HG02973 (cell line): ENCODE results near the gene HSD3B7.
"Not testable (repeated sequence)": the region's sequence is repeated elsewhere in the genome, so short reads cannot be mapped to it uniquely, and the experiment has no call there.

Experiments
- ATAC-seq: cut with Tn5 transposase; IDR thresholded peaks from one replicate; pipeline ENCODE4 v1.9.1; 2021; ENCODE audit warnings: moderate library complexity; ENCODE audit not compliant: unreplicated experiment

Gene HSD3B7

GRCh38 chr16:31017756-31018155, 32.7 kb downstream of the HSD3B7 start:
- not testable (repeated sequence) for ATAC-seq

DNA sequence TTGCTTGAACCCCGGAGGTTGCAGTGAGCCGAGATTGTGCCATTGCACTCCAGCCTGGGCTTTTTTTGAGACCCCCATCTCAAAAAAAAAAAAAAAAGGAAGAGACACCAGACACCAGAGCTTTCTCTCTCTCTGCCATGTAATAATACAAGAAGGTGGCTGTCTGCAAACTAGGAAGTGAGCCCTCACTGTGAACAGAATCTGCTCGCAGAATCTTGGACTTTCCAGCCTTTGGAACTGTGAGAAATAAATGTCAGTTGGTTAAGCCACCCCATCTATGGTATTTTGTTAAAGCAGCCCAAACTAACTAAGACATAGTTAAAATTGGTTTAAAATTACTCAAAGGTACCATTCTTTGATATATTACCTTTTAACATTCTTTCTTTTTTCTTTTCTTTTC, 35.5 kb downstream of the HSD3B7 start:
- no peak for ATAC-seq

- no peak for ATAC-seq
Measured at GRCh38 chr16:31022544-31023251, 37.7 kb downstream of the HSD3B7 start.

DNA sequence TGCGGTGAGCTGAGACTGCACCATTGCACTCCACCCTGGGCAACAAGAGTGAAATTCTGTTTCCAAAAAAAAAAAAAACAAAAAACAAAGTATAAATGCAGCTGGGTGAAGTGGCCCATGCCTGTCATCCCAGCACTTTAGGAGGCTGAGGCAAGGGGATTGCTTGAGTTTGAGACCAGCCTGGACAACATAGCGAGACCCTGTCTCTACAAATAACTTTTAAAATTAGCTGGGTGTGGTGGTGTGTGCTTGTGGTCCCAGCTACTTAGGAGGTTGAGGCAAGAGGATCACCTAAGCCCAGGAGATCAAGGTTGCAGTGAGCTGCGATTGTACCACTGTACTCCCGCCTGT, 38.2 kb downstream of the HSD3B7 start:
- no peak for ATAC-seq

GRCh38 chr16:31023627-31024226, 38.7 kb downstream of the HSD3B7 start:
- ATAC-seq = no peak

GRCh38 chr16:31025339-31025738, 40.3 kb downstream of the HSD3B7 start:
- ATAC-seq = no peak

GRCh38 chr16:31029272-31029671, 44.3 kb downstream of the HSD3B7 start:
- ATAC-seq = no peak

DNA sequence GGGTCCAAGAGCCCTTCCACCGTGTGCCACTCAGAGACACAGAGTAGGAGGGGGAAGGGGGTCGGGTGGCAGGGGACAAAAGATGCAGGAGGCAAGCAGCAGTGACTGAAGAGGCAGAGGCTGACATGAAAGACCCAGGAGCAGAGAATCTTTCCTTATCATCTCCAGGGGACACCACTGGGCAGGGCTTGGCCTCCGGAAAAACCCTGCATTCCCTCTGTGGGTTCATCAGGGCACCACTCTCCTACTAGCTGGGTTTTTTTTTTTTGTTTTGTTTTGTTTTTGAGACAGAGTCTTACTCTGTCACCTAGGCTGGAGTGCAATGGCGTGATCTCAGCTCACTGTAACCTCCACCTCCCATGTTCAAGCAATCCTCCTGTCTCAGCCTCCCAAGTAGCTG, 46.3 kb downstream of the HSD3B7 start:
- no peak for ATAC-seq

- ATAC-seq = peak; percentile 69
Measured at GRCh38 chr16:31032736-31033708, 48.0 kb downstream of the HSD3B7 start, which contains the start of gene STX4. Gene STX4, plus strand, starts transcription at chr16:31033558. Its CDS starts 248 bp downstream, at chr16:31033806.

DNA sequence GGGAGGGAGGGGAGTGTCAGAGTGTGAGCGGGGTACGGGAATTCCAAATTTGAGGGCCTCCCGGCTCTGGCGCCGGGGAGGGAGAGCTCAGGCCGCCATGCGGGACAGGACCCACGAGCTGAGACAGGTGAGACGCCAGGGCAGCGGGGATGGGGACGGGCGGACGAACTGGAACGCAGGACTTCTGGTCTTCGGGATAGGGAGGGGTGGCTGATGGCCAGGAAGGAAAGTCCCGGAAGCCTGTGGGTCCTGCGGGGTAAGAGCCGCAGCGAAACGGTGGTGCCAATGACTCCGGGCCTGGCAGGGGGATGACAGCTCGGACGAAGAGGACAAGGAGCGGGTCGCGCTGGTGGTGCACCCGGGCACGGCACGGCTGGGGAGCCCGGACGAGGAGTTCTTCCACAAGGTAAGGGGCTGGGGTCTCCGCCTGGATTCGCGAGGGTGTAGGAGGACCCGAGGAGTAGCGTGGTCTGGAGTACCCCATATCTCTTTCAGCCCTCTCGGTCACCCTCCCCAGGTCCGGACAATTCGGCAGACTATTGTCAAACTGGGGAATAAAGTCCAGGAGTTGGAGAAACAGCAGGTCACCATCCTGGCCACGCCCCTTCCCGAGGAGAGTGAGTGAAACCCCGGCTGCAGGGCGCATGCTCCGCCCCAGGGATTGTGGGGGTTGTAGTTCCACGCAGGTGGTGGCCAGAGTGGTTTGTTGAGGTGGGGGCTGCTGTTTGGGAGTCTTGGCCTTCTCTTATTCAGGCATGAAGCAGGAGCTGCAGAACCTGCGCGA, 48.9 kb downstream of the HSD3B7 start:
- peak; percentile 34 for ATAC-seq

GRCh38 chr16:31036691-31037090, 51.7 kb downstream of the HSD3B7 start:
- no peak for ATAC-seq
